GM20000 (cell line): ENCODE results near the gene TSC22D4.

ENCODE experiments used
- DNase-seq: peaks from one replicate; pipeline ENCODE4 v3.0.0; 2012; ENCODE audit warnings: low spot score
- CTCF ChIP-seq: IDR thresholded peaks from 2 replicates; pipeline ENCODE4 v1.5.1; 2012; ENCODE audit warnings: mild to moderate bottlenecking, control low read depth; ENCODE audit errors: extremely low read depth, missing control alignments

Gene TSC22D4

DNA sequence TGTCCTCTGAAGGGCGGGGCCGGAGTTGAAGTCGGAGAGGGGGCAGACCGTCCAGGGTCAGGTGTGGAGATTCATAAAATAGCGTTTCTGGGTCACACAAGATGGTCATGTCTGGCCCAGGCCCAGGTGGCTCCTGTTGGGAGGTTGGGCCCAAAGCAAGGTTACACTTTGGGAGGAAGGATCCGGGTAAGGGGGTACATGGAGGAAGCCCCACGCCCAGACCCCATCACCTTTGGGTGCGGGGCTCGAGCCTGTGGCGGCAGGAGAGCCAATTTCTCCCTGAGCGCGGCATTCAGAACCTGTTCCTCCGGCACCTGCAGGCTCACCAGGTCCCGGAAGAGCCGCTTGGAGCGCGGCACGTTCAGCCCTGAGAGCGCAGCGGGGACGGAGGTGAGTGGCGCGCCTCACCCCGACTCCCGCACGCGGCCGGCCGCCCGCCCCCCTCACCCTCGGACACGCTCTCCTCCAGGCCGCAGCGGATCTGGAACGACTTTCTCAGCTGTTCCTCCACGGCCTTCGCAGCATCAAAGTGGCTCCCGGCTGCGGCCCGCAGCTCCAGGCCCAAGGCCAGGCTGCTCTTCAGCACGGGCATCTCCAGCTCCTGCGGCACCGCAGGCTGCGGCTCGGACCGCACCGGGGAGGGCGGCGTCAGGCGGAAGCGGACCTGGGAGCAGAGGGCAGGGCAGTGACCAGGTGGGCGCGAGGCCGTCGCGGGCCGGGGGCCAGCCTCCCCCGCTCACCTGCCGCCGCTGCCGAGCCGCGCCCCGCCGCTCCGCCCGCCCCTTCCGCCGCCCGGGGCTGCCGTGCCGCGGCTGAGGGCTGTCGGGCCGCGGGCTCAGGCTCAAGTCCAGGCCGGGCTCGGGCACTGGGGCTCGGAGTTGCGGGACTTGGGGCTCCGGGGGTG is 43.4 kb downstream of the TSC22D4 start:
- TF ChIP-seq CTCF = no peak

DNA sequence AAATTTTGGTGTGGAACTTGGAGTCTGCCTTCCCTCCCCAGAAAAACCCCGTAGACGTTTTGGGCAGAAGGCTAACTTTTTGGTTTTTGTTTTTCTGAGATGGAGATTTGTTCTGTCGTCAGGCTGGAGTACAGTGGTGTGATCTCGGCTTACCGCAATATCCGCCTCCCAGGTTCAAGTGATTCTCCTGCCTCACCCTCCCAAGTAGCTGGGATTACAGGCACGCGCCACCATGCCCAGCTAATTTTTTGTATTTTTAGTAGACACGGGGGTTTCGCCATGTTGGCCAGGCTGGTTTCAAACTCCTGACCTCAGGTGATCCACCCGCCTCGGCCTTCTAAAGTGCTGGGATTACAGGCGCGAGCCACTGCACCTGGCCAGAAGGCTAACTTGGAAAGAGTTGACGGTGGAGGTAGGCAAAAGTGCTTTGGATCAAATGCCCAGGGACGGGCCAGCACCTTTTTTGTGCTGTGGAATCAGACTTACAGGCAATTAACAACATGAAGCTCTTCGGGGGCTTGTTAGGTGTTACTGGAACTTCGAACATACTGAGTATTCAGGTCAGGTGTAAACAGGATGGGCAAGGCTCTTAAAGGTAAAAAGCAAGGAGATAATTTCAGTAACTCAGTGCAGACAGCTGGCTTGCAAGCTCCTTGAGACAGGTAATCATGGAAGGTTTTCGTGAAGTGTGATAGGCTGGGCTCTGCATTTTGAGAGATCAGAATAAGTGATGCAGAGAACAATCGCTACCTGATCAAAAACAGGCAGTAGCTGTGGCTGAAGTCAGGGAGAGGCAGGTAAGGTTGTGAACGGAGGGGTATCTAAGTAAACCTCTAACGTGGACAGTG is 44.5 kb downstream of the TSC22D4 start:
- DNase-seq = no peak

More for the DNA sequence above, 43.4 kb downstream of the TSC22D4 start:
- DNase-seq = peak; percentile 63

DNA sequence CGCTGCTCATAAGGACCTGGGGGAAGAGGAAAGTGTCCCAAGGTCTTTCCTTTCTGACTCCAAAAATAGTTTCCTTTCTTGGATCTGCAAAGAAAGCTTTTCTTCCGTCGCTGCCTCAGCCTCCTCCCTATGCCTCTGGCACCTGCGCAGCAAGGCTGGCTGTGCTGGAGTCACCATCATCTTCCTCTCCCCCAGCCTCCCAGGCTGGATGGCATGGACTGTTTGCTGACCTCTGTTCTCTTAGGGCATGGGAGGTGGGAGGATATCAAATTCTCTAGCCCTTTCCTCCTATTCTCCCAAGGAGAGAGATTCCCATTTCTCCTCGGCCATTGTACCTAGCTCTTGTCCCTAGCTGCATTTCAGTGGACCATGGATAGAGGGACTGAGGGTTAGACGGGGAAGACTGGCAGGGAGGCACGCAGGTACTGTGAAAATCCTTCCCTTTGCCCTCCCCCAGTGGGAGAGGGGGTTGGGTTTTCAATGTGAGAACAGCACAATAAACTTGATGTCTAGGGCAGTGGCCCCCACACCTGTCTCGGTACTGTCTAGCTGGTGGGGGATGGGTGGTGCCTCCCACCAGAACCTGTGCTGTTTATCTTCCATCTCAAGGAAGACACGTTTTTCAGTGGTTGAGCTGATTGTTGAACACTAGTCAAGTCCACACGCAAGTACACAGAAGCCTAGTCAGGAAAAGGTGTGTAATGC is 45.3 kb downstream of the TSC22D4 start:
- no peak for DNase-seq
- TF ChIP-seq CTCF = no peak

More for the DNA sequence above, 44.5 kb downstream of the TSC22D4 start:
- TF ChIP-seq CTCF = no peak

DNA sequence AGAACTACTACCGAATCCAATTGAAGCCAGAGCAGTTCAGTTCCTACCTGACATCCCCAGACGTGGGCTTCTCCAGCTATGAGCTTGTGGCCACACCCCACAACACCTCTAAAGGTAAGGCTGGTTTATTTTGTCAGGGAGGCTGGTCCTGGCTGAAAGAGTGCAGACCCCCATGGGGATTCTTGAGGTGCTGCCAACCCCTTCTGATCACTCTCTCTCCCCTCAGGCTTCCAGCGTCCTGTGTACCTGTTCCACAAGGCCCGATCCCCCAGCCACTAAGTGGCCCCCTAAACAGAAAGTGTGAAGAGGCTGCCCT is 45.8 kb downstream of the TSC22D4 start:
- TF ChIP-seq CTCF = no peak
- DNase-seq = no peak

- no peak for DNase-seq
Observed at GRCh38 chr7:100432621-100433275, 46.3 kb downstream of the TSC22D4 start.

GRCh38 chr7:100432053-100432452 is 47.0 kb downstream of the TSC22D4 start:
- no peak for DNase-seq
- TF ChIP-seq CTCF = no peak

More at GRCh38 chr7:100432621-100433275, 46.3 kb downstream of the TSC22D4 start:
- no peak for TF ChIP-seq CTCF
